ENCODE measurements around the gene SSH2. TPM values are rescaled to one million over a fixed set of nuclear protein-coding genes. Genes with fewer than 3 reads are reported as not detected.

SSH2 gene
- total and polyA plus RNA-seq, 2 donors from 2014 or later, result 19.7 to 62.5 TPM

DNA sequence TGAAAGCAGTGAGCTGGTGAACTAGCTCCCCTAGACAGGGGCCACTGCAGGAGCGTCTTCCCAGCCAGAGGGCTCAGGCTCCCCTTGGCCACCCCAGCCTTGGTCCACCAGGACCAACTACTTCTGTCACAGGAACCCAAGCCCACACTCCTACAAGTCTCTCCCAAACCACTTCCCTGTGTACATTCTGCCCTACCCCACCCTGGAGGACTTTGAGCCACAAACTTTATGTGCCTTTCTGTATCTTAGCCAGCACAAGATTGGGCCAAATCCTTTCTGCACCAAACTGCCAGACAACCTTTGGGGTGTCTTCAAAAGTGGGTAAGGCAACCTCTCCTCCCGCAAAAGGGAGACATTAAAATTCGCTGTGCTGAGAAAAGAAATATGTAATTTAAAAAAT lies 43.0 kb upstream of the SSH2 start:
- Histone ChIP-seq H3K27ac (ENCODE audit: low read depth in 2 of 2, low read length in 2 of 2) (no peak overlapping the region), H3K36me3 (ENCODE audit: control insufficient read depth in 2 of 3, insufficient read depth in 3 of 3, low read length in 3 of 3) (no peaks in the 10 kb centered on the region), H3K4me3 (ENCODE audit: low read length in 3 of 3) (no peak overlapping the region), H3K27me3 (ENCODE audit: control insufficient read depth, insufficient read depth, low read length) (no peaks in the 10 kb centered on the region), H3K4me1 (ENCODE audit: control insufficient read depth in 2 of 3, insufficient read depth in 2 of 3, low read depth in 1 of 3, low read length in 3 of 3) (no peaks in the 10 kb centered on the region), H3K9me3 (ENCODE audit: control insufficient read depth in 2 of 3, insufficient read depth in 1 of 3, low read length in 3 of 3) (no peaks in the 10 kb centered on the region), H3K9ac (ENCODE audit: low read length in 3 of 3) (no peak overlapping the region)
- no peak for FAIRE-seq
- TF ChIP-seq, protein P1, sequence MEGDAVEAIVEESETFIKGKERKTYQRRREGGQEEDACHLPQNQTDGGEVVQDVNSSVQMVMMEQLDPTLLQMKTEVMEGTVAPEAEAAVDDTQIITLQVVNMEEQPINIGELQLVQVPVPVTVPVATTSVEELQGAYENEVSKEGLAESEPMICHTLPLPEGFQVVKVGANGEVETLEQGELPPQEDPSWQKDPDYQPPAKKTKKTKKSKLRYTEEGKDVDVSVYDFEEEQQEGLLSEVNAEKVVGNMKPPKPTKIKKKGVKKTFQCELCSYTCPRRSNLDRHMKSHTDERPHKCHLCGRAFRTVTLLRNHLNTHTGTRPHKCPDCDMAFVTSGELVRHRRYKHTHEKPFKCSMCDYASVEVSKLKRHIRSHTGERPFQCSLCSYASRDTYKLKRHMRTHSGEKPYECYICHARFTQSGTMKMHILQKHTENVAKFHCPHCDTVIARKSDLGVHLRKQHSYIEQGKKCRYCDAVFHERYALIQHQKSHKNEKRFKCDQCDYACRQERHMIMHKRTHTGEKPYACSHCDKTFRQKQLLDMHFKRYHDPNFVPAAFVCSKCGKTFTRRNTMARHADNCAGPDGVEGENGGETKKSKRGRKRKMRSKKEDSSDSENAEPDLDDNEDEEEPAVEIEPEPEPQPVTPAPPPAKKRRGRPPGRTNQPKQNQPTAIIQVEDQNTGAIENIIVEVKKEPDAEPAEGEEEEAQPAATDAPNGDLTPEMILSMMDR (IDR thresholded peaks at IDR 0.05; ENCODE audit: borderline replicate concordance, extremely low read depth, insufficient read depth), result no peak
- no peak for DNase-seq
- intact Hi-C loops (cut with DNase I), result no loop called here

DNA sequence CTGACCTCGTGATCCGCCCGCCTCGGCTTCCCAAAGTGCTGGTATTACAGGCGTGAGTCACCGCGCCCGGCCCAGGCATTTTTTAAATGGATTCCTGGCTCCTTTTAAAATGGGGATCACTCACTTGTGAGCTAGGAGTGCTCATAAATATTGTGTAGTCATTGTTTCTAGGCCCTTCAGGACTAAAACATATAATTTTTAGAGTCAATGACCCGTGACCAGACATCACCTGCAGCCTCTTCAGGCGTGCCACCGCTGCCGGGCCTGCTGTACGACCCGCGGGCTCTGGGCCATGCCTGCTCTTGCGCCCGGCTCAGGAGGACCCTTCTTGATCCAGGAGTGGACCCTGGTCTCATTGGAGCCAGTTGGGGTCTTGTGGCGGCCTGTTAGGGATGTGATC lies 42.2 kb upstream of the SSH2 start:
- Histone ChIP-seq H3K9ac (ENCODE audit: low read length in 3 of 3) (no peak overlapping the region), H3K4me3 (ENCODE audit: low read length in 3 of 3) (no peak overlapping the region), H3K27ac (ENCODE audit: low read depth in 2 of 2, low read length in 2 of 2) (no peak overlapping the region), H3K4me1 (ENCODE audit: control insufficient read depth in 2 of 3, insufficient read depth in 2 of 3, low read depth in 1 of 3, low read length in 3 of 3) (no peaks in the 10 kb centered on the region), H3K27me3 (ENCODE audit: control insufficient read depth, insufficient read depth, low read length) (no peaks in the 10 kb centered on the region), H3K36me3 (ENCODE audit: control insufficient read depth in 2 of 3, insufficient read depth in 3 of 3, low read length in 3 of 3) (no peaks in the 10 kb centered on the region), H3K9me3 (ENCODE audit: control insufficient read depth in 2 of 3, insufficient read depth in 1 of 3, low read length in 3 of 3) (no peaks in the 10 kb centered on the region)
- intact Hi-C loops (cut with DNase I), result no loop called here
- TF ChIP-seq, protein P1 (IDR thresholded peaks at IDR 0.05; ENCODE audit: borderline replicate concordance, extremely low read depth, insufficient read depth), result no peak
- DNase-seq, result no peak
- no peak for FAIRE-seq

DNA sequence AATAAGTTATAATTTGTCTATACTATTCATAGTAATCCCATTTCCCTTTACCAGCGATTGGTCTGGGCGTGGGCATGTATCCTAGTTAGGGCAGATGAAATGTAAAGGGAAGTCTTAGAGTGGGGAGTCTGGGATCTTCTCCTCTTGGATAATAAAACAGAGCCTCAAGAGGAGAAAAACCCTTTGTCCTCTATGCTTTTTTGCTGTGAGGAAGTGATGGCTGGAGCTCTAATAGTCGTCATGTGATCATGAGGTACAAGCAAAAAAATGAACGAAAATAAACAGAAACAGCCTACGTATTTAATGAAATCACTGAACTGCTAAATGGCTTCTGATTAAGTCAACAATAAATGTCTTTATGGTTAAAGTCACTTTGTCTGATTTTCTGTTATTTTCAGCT lies 38.2 kb upstream of the SSH2 start:
- intact Hi-C loops (cut with DNase I), result no loop called here
- H3K27ac ChIP-seq (ENCODE audit: low read depth in 2 of 2, low read length in 2 of 2), result no peak overlapping the region
- H3K4me3 ChIP-seq (ENCODE audit: low read length in 3 of 3), result no peak overlapping the region
- no peak overlapping the region for H3K9ac ChIP-seq (ENCODE audit: low read length in 3 of 3)
- no peak for DNase-seq
- no peak for FAIRE-seq
- TF ChIP-seq, protein P1 (IDR thresholded peaks at IDR 0.05; ENCODE audit: borderline replicate concordance, extremely low read depth, insufficient read depth), result no peak
- H3K27me3 ChIP-seq (ENCODE audit: control insufficient read depth, insufficient read depth, low read length), result no peaks in the 10 kb centered on the region
- no peaks in the 10 kb centered on the region for H3K4me1 ChIP-seq (ENCODE audit: control insufficient read depth in 2 of 3, insufficient read depth in 2 of 3, low read depth in 1 of 3, low read length in 3 of 3)
- no peaks in the 10 kb centered on the region for H3K36me3 ChIP-seq (ENCODE audit: control insufficient read depth in 2 of 3, insufficient read depth in 3 of 3, low read length in 3 of 3)
- H3K9me3 ChIP-seq (ENCODE audit: control insufficient read depth in 2 of 3, insufficient read depth in 1 of 3, low read length in 3 of 3), result no peaks in the 10 kb centered on the region

DNA sequence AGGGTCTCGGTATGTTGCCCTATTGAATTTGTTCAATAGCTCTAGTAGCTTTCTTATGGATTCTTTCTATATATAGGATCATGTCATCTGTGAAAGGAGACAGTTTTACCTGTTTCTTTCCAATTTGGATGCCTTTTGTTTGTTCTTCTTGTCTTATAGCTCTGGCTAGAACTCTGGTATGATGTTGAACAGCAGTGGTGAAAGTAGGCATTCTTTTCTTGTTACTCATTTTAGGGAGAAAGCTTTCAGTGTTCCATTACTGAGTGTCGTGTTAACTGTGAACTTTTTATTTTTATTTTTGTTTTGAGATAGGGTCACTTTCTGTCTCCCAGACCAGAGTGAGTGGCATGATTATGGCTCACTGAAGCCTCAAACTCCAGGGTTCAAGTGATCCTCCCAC lies 32.6 kb upstream of the SSH2 start:
- no peak for FAIRE-seq

More for the DNA sequence above, 32.6 kb upstream of the SSH2 start:
- no peak overlapping the region for H3K27ac ChIP-seq (ENCODE audit: low read depth in 2 of 2, low read length in 2 of 2)
- no peak overlapping the region for H3K4me3 ChIP-seq (ENCODE audit: low read length in 3 of 3)
- H3K4me1 ChIP-seq (ENCODE audit: control insufficient read depth in 2 of 3, insufficient read depth in 2 of 3, low read depth in 1 of 3, low read length in 3 of 3), result no peaks in the 10 kb centered on the region
- DNase-seq, result no peak
- intact Hi-C loops (cut with DNase I), result no loop called here
- TF ChIP-seq, protein P1 (IDR thresholded peaks at IDR 0.05; ENCODE audit: borderline replicate concordance, extremely low read depth, insufficient read depth), result no peak
- H3K36me3 ChIP-seq (ENCODE audit: control insufficient read depth in 2 of 3, insufficient read depth in 3 of 3, low read length in 3 of 3), result no peaks in the 10 kb centered on the region
- no peaks in the 10 kb centered on the region for H3K9me3 ChIP-seq (ENCODE audit: control insufficient read depth in 2 of 3, insufficient read depth in 1 of 3, low read length in 3 of 3)
- H3K9ac ChIP-seq (ENCODE audit: low read length in 3 of 3), result no peak overlapping the region
- H3K27me3 ChIP-seq (ENCODE audit: control insufficient read depth, insufficient read depth, low read length), result no peaks in the 10 kb centered on the region

Data from kidney (tissue), 14 donors.